AG09319 (cell line): ENCODE measurements around the gene CLMN.

ENCODE experiments used
- DNase-seq: peaks from one replicate; pipeline ENCODE4 v3.0.0-alpha.2; 2010; ENCODE audit warnings: low read depth; ENCODE audit errors: extremely low read depth
- CTCF ChIP-seq: IDR thresholded peaks from 2 replicates; pipeline ENCODE4 v1.5.1; 2011; ENCODE audit warnings: low read depth, mild to moderate bottlenecking, inconsistent platforms, low read length, moderate library complexity

Gene CLMN

GRCh38 chr14:95301527-95302187, 18.1 kb downstream of the CLMN start:
- no peak for DNase-seq
- TF ChIP-seq CTCF = no peak

- TF ChIP-seq CTCF = no peak
- no peak for DNase-seq
Measured at GRCh38 chr14:95300697-95301526, 18.8 kb downstream of the CLMN start.

- DNase-seq = no peak
- TF ChIP-seq CTCF = no peak
Measured at GRCh38 chr14:95300002-95300696, 19.6 kb downstream of the CLMN start.

GRCh38 chr14:95299271-95299670, 20.4 kb downstream of the CLMN start:
- TF ChIP-seq CTCF = no peak
- no peak for DNase-seq

GRCh38 chr14:95297832-95298231, 21.9 kb downstream of the CLMN start:
- no peak for TF ChIP-seq CTCF
- no peak for DNase-seq

GRCh38 chr14:95296966-95297365, 22.7 kb downstream of the CLMN start:
- DNase-seq = no peak
- TF ChIP-seq CTCF = no peak
